A549 (cell line): ENCODE measurements around the gene ZNF132.
A peak's percentile ranks its signal among the peaks of the same experiment; 100 is the strongest.

Experiments used
- BCL3 ChIP-seq: fragments of >200 bp; sonication (Bioruptor Twin); formaldehyde crosslinking; IDR thresholded peaks from 3 replicates; pipeline ENCODE4 v1.6.1; 2016
- CBX2 ChIP-seq: fragments of 200-600 bp; sonication (generic); IDR thresholded peaks from 2 replicates; pipeline ENCODE4 v1.6.1; 2016; ENCODE audit warnings: low read depth, mild to moderate bottlenecking, borderline replicate concordance
- CTCF ChIP-seq: fragments of >200 bp; sonication (Bioruptor Twin); formaldehyde crosslinking; IDR thresholded peaks from 3 replicates; pipeline ENCODE4 v1.5.1; 2016
- HOXA7 ChIP-seq: fragments of 250-450 bp; sonication (Bioruptor Pico); IDR thresholded peaks from 2 replicates; pipeline ENCODE4 v1.5.0; 2020; ENCODE audit warnings: mild to moderate bottlenecking, moderate library complexity
- MAFK ChIP-seq: fragments of 450-650 bp; IDR thresholded peaks from 2 replicates; pipeline ENCODE4 v1.6.1; 2014; ENCODE audit not compliant: partially characterized antibody
- RNF2 ChIP-seq: fragments of 200-600 bp; sonication (generic); IDR thresholded peaks from 2 replicates; pipeline ENCODE4 v1.6.1; 2016; ENCODE audit warnings: low read depth, mild to moderate bottlenecking, antibody characterized with exemption, moderate library complexity, borderline replicate concordance
- SMC3 ChIP-seq: fragments of >200 bp; sonication (Bioruptor Twin); formaldehyde crosslinking; IDR thresholded peaks from 3 replicates; pipeline ENCODE4 v1.6.1; 2018; ENCODE audit warnings: inconsistent platforms
- SREBF2 ChIP-seq: fragments of 450-650 bp; IDR thresholded peaks from 2 replicates; pipeline ENCODE4 v1.6.1; 2014; ENCODE audit warnings: mild to moderate bottlenecking, moderate library complexity
- TFCP2L1 ChIP-seq: fragments of 250-450 bp; sonication (Bioruptor Pico); IDR thresholded peaks from 2 replicates; pipeline ENCODE4 v1.5.0; 2021; ENCODE audit warnings: mild to moderate bottlenecking
- TP53 ChIP-seq: fragments of 250-450 bp; sonication (Bioruptor Pico); IDR thresholded peaks from 2 replicates; pipeline ENCODE4 v1.5.0; 2021; ENCODE audit warnings: mild to moderate bottlenecking, moderate library complexity
- USF2 ChIP-seq: fragments of 450-650 bp; IDR thresholded peaks from 2 replicates; pipeline ENCODE4 v1.6.1; 2014; ENCODE audit warnings: antibody characterized with exemption

- no peak for TF ChIP-seq CTCF
- TF ChIP-seq TP53 (CRISPR knock-in tag), result no peak
- TF ChIP-seq HOXA7, result no peak; the same call in 1 of the 2 replicates
- TF ChIP-seq MAFK, result no peak
- TF ChIP-seq CBX2, result no peak
- TF ChIP-seq SMC3, result 0 out of 3 replicates have a peak, but pooled peaks have one; percentile 7
- TF ChIP-seq TFCP2L1 (CRISPR knock-in tag), result no peak
- TF ChIP-seq USF2, result 0 out of 2 replicates have a peak, but pooled peaks have one; percentile 5
- TF ChIP-seq RNF2, result no peak
- TF ChIP-seq BCL3, result peak; percentile 53; the same call in 1 of the 3 replicates
- no peak for TF ChIP-seq SREBF2
These were observed 36.0 kb upstream of the ZNF132 start, which contains the start of gene ZNF446 for GRCh38 chr19:58475714-58476497.
